Kasumi-1 (cell line): ENCODE measurements around the gene NT5DC3.
"Not testable (repeated sequence)": the region's sequence is repeated elsewhere in the genome, so short reads cannot be mapped to it uniquely, and the experiment has no call there.

Source experiments
- DNase-seq, 2 experiments: peaks; one replicate each; lab custom pipeline; 2025; lab: John Stamatoyannopoulos, UW

NT5DC3 gene

DNA sequence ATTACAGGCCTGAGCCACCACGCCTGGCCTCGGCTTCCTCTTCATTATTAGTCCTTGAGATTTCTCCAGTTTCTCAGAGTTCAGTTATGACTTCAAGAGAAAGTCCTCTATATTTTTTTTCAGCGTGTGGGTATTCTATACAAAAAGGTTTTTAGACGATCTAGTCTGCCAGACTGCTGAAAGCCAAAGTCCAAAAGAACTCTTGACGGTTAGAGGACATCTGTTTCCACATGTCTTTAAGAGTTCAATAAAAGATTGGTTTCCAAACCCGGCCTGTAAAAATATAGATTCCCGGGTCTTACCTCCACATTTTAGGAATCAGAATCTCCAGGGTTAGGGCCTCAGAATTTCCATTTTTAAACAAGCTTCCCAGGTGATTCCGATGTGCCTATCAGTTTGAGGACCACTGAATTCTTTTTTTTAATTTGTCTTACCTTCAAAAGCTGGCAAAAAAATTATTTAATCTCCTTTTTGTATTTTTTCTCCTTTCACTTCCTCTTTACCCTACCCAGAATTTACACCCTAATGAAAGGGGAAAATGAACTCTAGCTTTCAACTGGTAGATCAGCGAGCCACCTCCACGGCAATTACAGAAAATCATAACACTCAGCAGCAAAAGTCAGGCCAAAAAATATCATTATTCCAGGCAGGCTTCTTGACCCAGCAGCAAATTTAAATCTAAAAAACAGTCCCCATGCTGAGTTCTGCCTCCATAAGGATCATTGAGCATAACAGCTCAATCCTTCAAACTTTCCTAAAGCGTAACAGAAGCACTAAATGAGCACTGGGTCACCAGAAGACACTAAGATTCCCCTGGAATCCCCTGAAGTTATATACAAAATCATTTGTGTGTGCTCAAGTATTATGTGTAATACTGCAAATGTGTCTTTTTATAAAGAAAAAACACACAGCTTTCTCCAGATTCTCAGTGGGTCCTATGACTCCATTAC lies 8.7 kb downstream of the NT5DC3 start:
- DNase-seq, result peak in 1 of 2 experiments; percentile 6

DNA sequence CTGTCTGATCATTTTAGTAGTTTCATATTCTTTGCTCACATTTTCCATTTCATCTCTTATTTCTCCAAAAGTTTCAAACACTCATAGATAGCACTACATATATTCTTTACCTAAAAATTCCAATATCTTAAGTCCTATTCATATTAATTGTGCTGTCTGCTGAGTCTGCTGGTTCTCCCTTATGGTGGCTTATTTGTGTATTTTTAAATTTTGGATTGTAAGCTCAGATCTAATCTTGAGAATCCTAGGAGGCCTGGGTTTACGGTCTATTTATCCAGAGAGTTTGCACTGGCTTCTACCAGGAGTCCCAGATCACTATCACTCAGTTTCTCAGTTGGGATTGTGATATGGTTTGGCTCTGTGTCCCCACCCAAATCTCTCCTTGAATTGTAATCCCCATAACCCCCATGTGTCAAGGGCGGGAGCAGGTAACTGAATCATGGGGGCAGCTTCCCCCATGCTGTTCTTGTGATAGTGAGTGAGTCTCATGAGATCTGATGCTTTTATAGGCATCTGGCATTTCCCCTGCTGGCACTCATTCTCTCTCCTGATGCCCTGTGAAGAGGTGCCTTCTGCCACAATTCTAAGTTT lies 10.2 kb downstream of the NT5DC3 start:
- DNase-seq, result no peak

DNA sequence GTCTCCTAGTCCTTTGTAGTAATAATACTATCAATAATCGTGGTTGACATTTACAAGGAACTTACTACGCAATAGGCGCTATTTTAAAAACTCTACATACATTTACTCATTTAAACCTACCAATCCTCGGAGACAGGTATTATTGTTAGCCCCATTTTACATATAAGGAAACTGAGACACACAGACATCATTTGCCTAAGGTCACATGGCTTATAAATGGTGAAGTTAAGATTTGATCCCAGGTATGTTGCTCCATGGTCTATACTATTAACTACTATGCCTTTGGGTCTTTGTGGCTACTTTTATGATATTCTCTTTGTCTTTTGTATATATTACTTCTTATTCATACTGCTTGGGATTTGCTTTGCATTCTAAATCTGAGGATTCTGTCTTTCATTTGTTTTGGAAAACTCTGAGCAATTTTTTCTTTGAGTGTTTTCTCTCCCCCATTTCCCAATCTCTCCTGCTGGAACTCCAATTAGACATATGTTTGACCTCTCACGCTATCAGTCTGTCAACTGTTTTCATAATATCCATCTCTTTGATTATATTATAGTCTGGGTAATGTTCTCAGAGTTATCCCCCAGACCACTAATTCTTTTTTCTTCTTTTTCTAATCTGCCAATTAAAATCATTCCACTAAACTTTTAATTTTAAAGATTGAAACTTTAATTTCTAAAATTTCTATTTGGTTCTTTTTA lies 10.9 kb downstream of the NT5DC3 start:
- DNase-seq, result no peak

DNA sequence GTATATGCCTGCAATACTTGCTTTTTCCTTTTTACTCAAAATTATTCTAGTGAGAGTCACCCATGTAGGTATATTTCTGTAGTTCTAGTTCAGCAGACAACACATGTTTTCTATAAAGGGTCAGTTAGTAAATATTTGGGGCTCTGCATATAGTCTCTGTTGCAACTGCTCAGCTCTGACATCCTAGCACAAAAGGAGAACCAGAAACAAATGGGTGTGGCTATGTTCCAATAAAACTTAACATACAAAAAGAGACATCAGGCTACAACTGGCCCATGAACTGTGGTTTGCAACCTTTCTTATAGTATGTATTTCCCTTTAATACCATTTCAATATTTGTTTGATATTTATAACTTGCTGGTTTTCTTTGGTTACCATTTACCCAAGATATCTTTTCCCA lies 11.9 kb downstream of the NT5DC3 start:
- DNase-seq, result peak in 1 of 2 experiments; percentile 31

DNA sequence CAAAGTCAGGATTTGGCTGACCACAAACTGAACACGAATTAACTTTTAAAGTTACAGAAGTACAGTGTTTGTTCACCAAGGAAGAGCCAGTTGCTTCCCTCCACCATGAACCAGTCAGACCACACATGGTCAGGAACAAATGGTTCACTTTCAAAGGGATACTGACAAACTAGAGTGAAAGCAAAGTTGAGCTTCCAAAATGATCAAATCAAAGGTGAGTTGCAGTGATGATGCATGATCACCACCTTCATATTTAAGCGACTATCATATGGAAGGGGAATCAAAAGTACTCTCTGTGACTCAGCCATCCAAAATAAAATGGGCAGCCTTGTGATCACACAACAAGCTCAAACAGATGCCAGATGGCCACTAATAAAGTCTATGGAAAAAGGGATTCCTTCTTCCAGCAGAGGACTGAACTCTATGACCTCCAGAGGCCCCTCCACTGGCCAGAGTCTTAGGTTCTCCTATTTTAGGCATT lies 13.1 kb downstream of the NT5DC3 start:
- no peak for DNase-seq

DNA sequence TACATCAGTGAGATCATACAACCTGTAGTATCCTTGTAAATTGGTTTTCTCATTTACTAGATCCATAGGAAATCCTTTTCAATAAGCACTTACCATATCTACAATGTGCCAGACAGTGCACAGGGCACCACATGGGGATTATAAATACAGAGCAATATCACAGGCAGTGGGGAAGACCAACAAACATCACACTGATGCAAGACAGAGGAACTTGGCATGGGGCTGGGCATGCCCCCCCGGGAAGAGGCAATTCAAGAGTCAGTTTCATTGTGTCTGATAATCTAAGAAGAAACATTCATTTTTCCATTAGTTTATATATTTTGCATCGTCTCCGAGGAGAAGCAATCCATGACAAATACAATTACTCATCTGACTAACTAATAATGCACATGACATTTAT lies 16.2 kb downstream of the NT5DC3 start:
- DNase-seq, result no peak

- no peak for DNase-seq
Observed at GRCh38 chr12:103824290-103824689, 16.7 kb downstream of the NT5DC3 start.

DNA sequence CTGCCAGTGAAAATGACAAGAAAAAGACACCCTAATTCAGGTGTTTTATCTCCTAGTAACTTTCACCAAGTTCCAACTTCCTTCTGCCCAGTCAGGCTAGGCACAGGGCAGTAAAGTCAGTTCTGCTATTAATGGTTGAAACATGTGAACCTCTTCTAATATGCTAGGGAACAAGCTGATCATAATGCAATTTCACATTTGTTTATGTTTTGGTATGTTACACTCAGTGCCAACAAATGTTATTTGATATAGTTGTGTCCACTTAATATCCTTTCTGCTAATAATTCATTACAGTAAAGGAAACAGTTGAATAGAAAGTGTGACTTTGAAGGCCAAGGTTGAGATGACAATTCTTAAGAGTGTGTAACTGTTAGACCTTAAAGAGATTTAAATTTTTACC lies 17.2 kb downstream of the NT5DC3 start:
- DNase-seq, result no peak

DNA sequence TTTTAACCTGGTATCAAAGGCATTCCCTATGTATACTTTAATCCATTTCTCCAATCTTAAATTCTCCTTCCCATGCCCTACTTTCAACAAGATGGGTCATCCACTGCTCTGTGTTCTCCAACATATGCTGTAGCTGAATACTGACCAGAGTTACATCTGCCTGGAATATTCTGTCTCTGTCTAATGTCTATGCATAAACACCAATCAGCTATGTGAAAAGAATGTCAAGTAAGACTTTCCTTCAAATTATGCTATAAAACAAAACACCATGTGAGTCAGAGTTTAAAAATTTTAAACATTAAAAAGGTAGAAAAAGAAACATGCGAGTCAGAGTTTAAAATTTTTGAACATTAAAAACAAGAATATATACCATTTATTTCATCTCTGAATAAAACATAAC lies 19.3 kb downstream of the NT5DC3 start:
- no peak for DNase-seq

DNA sequence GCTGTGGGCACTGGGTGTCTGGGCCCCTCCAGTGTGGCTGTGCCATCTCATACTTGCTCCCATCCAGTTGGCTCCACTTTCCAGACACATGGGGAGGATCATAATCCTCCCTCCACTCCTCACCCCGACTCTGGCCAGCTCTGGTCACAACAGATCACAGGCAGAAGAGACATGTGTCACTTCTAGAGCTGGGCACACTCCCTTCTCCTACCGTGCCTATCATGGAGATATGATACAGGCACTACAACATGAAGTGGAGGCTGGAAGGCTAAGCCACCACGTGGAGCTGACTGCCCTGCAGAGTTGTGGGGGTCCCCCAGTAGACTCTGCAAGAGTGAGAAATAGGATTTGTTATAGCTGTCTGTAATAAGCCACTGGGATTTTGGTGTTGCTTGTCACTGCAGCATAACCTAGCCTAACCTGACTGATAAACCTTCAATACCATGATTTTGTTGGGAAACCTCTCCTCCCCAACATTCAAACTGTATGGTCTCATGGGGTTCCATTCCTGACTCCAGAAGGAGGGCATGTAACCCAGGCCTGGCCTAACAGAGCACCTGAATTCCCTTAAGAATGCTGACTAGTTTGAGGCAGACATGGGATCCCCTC lies 20.0 kb downstream of the NT5DC3 start:
- no peak for DNase-seq

- DNase-seq, result no peak
Observed at GRCh38 chr12:103820361-103820760, 20.7 kb downstream of the NT5DC3 start.

DNA sequence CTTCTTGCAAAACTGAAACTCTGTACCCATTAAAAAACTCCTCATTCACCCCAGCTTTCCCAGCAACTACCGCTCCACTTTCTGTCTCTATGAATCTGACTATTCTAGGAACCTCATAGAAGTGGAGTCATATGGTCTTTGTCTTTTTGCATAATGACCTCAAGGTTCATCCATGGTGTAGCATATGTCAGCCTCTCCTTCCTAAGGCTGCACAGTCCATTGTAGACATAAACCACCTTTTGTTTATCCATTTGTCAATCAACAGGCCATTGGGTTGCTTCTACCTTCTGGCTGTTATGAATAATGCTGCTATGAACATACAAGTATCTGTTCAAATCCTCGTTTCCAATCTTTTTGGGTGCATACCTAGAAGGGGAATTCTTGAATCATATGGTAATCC lies 21.1 kb downstream of the NT5DC3 start:
- DNase-seq, result no peak

GRCh38 chr12:103819312-103819711 lies 21.7 kb downstream of the NT5DC3 start:
- no peak for DNase-seq

GRCh38 chr12:103817791-103818190 lies 23.2 kb downstream of the NT5DC3 start:
- DNase-seq, result no peak

GRCh38 chr12:103816663-103817062 lies 24.4 kb downstream of the NT5DC3 start:
- DNase-seq, result no peak

DNA sequence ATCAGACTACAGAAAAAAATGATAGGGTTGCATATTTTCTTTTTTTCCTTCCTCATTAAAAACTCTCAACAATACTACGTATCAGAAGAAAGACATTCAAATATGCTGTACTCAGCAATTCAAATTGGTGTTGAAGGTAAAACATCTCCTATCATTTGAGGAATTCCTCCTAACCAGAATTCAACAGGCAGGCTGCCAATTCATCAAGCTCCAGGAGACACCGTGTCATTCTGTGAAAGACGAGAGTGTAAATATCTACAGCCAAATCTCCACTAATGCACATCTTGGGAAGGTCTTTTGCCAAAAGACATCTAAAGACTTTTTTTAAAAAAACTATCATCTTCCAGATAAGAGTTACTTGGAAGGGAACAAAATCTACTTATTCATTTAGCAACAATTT lies 26.6 kb downstream of the NT5DC3 start:
- DNase-seq, result no peak

DNA sequence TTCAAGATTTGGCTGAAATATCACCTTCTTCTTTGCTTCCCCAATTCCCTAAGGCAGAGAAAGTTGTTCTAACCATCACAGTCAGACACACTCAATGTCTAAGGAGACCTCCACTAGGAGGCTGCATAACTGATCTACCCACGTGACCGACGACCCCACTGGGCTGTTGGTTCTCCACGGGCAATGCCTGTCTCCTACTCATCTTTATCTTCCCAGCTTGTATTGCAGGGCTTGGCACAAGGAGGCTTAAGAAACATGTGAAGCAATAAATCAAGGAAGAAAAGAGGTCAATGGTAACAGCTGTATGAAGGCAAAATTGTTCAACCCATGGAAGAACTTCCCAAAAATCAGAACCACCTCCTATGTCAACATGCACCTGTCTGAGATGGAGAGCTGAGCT lies 27.1 kb downstream of the NT5DC3 start:
- no peak for DNase-seq

DNA sequence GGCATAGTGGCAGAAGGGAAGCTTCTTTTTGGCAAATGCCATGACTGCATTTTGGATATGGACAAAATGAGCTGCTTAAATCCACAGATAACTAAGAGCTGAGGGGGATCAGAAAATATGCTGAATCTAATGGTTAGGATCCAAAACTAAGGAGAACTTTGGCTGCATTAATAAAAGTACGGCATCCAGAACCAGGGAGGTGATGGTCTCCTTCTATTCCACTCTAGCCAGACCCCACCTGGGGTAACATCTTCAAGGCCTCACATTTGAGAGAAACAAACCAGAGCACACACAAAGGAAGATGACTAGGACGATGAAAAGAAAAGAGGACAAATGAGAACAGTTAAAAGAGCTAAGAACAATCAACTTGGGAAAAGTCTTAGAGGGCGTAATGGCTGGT lies 27.6 kb downstream of the NT5DC3 start:
- no peak for DNase-seq

DNA sequence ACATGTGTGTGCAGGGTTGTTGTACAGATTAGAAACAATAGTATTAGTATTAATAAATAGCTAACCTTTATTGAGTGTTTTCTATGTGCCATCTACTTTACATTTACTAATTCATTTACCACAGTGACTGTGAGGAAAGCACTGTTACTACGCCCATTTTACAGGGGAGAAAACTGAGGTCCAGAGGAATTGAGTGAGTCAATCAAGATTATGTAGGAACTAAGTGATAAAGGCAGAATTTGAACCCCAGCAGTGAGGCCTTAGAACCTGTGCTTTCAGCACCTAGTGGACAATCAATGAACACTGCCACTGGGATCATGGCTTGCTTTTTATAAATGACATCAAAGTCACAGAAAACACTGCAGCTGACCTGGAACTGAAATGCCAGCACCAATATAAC lies 28.2 kb downstream of the NT5DC3 start:
- no peak for DNase-seq

DNA sequence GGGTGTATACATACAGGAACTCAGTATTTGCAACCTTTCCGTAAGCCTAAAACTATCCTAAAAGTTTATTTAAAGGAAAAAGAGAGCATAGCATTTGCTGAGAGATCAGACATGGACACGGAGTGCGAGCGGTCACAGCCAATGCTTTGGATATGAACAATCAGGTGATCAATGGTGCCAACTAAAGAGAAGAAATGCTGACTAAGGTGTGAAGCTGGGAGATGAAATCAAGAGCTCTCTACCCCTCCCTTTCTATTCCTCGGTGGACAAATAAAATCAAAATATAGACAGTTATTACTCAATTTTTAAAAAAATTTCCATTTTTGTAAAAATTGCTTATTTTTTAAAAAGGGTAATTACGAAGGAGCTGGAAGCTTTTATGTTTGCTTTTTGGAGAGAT lies 29.2 kb downstream of the NT5DC3 start:
- no peak for DNase-seq

DNA sequence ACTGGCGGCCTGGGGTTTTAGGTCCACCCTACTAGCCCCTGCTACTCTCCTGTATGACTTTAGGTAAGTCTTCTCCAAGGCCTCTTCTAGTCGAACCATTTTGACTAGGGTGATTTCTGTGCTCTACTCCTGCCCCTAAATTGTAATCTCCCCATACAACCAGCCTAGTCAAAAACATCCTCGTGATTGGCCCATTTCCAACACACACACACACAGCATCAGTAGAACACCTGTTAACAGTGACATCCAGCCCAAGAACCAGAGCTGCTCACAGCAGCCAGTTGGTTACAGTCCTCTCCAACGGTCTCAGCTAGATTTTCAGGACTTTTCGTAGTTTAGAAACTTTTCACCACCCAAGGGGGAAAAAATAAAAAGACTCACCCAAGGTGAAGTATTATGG lies 30.9 kb downstream of the NT5DC3 start:
- no peak for DNase-seq

DNA sequence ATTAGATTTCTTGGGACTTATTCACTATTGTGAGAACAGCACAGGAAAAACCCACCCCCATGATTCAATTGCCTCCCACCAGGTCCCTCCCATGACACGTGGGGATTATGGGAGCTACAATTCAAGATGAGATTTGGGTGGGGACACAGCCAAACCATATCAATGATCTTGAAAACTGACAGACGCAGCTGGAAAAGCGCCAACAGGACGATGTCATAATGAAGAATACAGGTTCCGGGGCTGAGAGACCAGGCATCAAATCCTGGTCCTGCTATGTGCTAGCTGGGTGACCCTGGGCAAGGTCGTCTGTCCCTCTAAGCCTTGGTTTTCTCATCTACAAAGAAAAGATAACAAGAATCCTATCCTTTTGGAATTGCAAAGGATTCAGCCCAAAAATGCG lies 31.4 kb downstream of the NT5DC3 start:
- DNase-seq, result not testable (repeated sequence)
